HuH-7.5 (cell line): ENCODE measurements around the gene MAGEL2.

Experiments
- DNase-seq: peaks from one replicate; pipeline ENCODE4 v3.0.0; 2011; ENCODE audit warnings: low spot score

The MAGEL2 gene

DNA sequence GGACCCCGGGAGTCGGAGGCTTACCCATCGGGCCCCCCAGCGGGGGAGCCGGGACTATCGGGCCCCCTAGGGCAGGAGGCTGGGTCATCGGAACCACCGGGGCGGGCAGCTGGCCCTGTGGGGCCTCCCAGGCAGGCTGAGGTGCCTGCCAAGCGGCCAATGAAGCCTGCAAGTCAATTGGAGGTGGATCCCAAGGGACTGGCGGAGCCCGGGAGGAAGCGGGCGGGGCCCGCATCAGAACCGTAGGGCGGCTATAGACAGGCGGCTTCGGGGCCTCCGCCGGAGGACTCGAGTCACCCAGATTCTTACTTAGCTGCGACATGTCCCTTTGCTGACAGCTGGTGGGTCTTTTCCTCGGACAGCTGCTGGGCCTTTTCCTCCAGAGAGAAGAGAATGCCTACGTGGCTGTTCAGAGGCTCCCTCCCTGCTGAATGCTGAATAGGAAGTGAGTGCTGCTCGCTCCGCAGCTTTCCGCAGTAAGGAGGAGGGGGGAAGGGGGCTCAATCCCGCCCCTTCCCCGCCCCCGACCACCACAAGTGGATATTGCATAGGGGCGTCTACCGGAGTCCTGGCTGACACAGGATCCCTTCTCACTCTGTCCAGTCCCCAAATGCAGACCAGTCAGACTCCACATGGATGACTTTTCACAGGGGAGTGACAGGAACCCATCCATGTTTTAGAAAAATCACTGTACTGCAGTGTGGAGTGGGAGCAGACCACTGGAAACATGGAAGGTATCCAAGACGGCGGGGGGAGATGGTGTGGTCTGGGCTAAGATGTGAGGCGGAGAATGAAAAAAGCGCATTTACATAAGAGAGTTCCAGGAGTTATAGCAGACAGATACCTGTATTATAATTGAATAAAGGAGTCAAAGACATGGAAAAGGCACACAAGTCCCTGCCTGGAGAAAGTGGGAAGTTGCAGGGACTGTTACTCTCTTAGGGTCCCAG is at the start of gene MAGEL2:
Gene MAGEL2, minus strand, starts transcription at position 447 of the 950 bp plus-strand sequence. Its CDS starts 125 bp downstream, at position 322.
- DNase-seq: no peak

DNA sequence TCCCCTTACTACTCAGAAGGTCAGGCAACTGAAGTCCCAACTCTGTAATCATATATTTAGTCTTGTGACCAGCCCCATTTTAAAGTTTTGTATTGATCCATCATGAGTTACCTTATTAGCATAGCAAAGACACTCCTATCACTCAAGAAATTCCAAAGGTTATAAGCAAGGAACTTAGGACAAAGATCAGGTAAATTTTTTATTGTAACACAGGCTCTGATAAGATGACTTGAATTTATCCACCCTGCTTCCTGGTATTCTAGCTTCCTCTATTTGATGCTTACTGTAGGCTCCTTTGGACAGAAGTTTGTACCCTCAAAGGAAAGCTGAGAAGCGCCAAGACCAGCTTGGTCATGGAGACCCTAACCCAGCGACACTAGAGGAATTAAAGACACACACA is 47.6 kb upstream of the MAGEL2 start:
- DNase-seq: no peak

GRCh38 chr15:23694592-23694991 is 46.9 kb upstream of the MAGEL2 start:
- DNase-seq: no peak

GRCh38 chr15:23690450-23690852 is 42.8 kb upstream of the MAGEL2 start:
- peak; percentile 83 for DNase-seq

GRCh38 chr15:23690015-23690414 is 42.3 kb upstream of the MAGEL2 start:
- no peak for DNase-seq

DNA sequence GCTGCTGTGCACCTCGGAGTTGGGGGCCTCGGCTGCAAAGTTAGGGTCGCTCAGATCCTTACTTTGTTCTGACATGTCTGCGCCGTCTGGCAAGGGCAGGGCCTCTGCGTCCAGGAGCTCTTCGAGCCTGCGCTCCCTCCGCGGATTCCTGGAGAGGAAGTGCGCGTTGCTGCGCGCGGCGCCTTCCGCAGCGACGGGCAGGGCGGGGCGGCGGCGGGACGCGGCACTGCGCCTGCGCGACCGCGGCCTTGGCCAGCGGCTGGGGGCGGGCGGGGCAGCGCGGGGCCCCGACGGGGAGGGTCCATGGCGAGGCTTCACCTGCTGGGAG is 39.4 kb upstream of the MAGEL2 start, which contains the start of gene NDN:
Gene NDN, minus strand, starts transcription at position 163 of the 328 bp plus-strand sequence. Its CDS starts 88 bp downstream, at position 75.
- DNase-seq: no peak

GRCh38 chr15:23686466-23687142 is 38.9 kb upstream of the MAGEL2 start:
- no peak for DNase-seq

DNA sequence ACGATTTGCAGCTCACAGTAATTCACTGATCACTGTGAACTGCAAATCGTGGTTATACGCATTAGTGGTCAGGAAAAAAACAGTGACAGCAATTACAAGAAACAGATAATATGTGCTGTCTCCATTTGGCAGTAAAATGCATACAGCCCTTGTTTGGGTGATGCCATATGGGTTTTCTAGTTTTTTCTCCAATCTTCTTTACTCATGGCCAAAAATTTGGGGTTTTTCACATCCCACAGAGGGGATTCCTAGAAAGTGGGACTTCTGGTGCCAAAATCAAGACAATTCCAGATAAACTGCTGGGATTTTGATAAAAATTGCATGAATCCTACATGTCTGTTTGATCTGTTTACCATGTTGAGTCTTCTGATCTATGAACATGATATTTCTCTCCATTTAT is 23.8 kb upstream of the MAGEL2 start:
- DNase-seq: no peak

DNA sequence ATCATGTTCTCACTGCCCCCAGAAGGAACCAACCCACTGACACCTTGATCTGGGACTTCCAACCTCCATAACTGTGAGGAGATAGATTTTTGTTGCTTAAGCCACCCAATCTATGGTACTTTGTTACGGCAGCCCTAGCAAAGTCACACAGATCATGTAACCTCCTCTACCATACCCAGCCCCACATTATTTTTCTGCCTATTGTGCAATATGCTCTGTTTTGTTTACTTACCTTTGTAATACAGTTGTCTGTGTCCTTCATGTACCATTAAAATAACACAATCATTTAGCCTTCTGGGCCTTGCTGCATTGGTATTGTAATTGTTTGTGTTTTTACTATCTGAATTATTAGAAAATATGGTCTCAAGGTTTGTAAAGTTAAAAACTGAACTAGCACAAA is 23.3 kb upstream of the MAGEL2 start:
- DNase-seq: no peak

DNA sequence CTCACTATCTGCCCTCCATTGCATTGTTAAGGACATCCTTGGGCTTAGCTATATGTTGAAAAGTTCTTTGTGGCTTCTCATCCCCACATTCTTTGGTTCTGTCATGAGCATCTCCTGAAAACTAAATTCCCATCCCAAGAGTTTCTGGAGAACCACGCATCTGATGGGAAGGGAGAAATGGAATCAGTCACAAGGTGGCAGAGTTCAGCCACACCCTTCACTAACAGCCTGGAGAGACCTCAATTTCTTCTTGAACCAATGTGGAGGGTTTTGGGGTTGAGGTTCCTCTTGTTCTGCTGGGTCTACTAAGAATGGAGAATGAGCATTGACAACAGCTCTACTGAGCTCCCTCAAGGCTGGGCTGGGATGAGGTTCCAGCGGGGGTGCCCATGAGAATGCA is 15.6 kb upstream of the MAGEL2 start:
- DNase-seq: no peak

DNA sequence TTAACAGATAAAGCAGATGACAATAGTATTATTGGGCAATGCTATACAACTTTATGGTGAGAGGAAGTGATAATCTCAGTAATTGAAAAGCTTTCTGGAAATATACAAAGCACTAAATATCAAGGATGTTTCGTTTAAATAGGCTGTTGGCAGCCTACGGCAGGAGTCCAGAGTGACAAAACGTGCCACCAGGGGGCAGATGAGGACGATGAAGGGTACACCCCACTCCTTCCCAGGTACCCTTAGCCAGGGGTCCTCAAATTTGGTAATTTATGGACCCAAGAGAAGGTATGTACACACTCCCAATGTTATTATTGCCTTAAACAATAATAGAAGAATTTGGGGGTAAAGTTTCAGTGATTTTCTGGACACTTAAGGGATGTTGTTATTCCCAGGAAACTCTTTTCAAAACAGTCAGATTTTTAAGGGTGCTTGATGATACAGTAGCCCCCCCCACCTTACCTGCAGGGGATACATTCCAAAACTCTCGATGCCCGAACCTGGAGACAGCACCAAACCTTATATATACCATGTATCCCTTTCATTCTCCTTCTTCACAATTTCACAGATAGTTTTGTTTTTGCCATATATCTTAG is 1.4 kb upstream of the MAGEL2 start:
- DNase-seq: peak; percentile 49

GRCh38 chr15:23647001-23647295 is 719 bp downstream of the MAGEL2 start:
- DNase-seq: no peak

- no peak for DNase-seq
These were observed 1.3 kb downstream of the MAGEL2 start for GRCh38 chr15:23646165-23647000.

DNA sequence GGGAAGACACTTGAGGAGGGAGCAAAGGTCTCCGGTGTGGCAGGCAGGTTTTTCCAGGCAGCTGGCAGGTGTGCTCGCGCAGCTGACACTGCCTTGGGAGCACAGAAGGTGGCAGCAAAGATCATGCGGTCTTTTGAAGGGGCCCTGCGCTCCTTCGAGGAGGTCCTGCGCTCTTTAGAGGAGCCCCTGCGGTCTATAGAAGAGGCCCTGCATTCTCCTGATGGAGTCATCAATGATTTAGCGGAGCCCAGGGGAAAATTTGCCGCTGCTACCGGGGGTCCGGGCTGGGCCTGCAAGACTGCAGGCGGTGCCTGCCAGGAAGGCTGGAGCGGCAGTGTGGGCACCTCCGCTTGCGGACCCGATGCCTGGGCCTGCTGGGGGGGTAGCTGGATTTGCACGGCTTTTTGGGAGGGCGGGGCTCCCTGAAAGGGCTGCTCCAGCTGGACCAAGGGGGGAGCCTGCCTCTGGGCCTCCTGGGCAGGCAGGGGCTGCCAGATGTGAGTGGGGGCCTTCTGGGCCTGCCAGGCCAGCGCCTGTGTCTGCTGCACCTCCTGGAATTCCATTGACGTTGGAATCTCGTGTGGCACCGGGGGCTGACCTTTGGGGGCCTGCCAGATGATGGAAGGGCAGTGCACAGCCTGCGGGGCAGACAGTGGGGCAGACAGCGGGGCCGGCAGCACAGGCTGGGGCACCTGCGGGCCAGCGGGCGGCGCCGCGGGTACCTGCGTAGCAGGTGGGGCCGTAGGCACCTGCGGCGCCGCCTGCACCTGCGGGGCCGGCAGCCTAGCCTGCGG is 2.1 kb downstream of the MAGEL2 start:
- no peak for DNase-seq

GRCh38 chr15:23644829-23645228 is 2.8 kb downstream of the MAGEL2 start:
- no peak for DNase-seq

GRCh38 chr15:23642413-23643044 is 5.1 kb downstream of the MAGEL2 start:
- peak; percentile 70 for DNase-seq

DNA sequence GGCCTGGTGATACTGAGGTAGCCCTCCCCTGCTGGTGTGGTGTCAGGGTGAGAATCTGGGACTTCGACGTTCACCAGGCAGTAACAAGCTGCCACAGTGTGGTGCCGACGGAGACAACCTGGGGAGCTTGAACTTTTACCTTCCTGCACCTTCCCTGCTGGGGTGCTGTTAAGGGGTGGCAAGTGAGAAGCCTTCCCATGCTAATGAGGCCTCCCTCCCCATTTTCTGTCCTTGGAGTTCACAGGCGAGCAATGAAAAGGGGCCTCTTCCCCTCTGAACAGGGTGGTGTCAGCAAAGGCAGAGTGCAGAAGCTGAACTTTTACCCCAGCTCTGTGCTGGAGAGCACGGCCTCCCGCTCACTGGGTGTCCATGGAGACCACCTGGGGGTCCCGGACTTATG is 13.5 kb downstream of the MAGEL2 start:
- no peak for DNase-seq

GRCh38 chr15:23629234-23629805 is 18.3 kb downstream of the MAGEL2 start:
- no peak for DNase-seq

DNA sequence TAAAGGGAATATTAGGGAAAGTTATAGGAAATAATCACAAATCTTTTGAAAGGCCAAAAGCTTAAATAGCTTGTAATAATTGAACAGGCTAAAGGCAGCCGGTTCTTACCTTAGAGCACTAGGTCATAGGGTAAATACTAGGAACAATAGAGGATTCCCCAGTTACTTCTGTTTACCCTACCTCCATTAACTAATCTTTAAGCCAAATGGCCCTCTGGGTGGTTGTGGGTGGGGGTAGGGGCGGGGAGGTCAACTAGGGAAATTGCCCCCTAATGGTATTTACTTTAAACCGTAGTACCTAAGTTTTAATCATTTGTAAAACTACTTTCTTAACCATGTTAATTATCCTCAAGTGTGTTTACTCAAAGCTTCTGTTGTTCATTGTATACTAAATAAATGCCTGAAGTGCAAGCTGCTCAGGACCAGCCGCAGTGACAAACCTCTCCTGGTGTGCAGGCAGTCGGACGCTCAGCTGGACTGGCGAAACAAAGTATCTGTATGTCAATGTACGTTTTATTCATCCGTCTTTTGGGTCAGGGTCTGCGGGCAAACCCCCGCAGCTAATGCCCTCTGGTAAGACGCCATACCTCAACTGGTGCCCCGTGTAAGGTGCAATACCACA is 18.9 kb downstream of the MAGEL2 start:
- no peak for DNase-seq

- DNase-seq: no peak
These were observed 31.1 kb downstream of the MAGEL2 start for GRCh38 chr15:23616536-23616935.
